ENCODE measurements around the gene LOX.
A peak's percentile ranks its signal among the peaks of the same experiment; 100 is the strongest.

Gene LOX

GRCh38 chr5:122078116-122079110 lies at the start of gene LOX:
Gene LOX, minus strand, starts transcription at chr5:122078259. Its CDS starts 274 bp downstream, at chr5:122077985.
- FAIRE-seq, result no peak

GRCh38 chr5:122126756-122127321 lies 48.8 kb upstream of the LOX start:
- FAIRE-seq, result no peak

- peak; percentile 90 for FAIRE-seq
Measured at GRCh38 chr5:122126177-122126755, 48.2 kb upstream of the LOX start.

GRCh38 chr5:122124766-122125165 lies 46.7 kb upstream of the LOX start:
- no peak for FAIRE-seq

GRCh38 chr5:122121479-122122465 lies 43.7 kb upstream of the LOX start:
- no peak for FAIRE-seq

GRCh38 chr5:122120957-122121356 lies 42.9 kb upstream of the LOX start:
- FAIRE-seq, result no peak

GRCh38 chr5:122120493-122120892 lies 42.4 kb upstream of the LOX start:
- no peak for FAIRE-seq

- no peak for FAIRE-seq
Measured at GRCh38 chr5:122119205-122119604, 41.1 kb upstream of the LOX start.

GRCh38 chr5:122118356-122118948 lies 40.4 kb upstream of the LOX start:
- no peak for FAIRE-seq

GRCh38 chr5:122114501-122114900 lies 36.4 kb upstream of the LOX start:
- peak; percentile 76 for FAIRE-seq

GRCh38 chr5:122112733-122113558 lies 34.9 kb upstream of the LOX start:
- no peak for FAIRE-seq

GRCh38 chr5:122112063-122112462 lies 34.0 kb upstream of the LOX start:
- FAIRE-seq, result no peak

GRCh38 chr5:122111460-122111859 lies 33.4 kb upstream of the LOX start:
- FAIRE-seq, result no peak

- no peak for FAIRE-seq
Measured at GRCh38 chr5:122110987-122111386, 32.9 kb upstream of the LOX start.

- no peak for FAIRE-seq
Measured at GRCh38 chr5:122107016-122107415, 29.0 kb upstream of the LOX start.

GRCh38 chr5:122105909-122106308 lies 27.9 kb upstream of the LOX start:
- FAIRE-seq, result no peak

GRCh38 chr5:122102825-122103224 lies 24.8 kb upstream of the LOX start:
- no peak for FAIRE-seq

GRCh38 chr5:122101636-122102285 lies 23.7 kb upstream of the LOX start:
- FAIRE-seq, result peak; percentile 85

- FAIRE-seq, result no peak
Measured at GRCh38 chr5:122099060-122099790, 21.2 kb upstream of the LOX start.

GRCh38 chr5:122097391-122097790 lies 19.3 kb upstream of the LOX start:
- FAIRE-seq, result no peak

Measured in endometrium (tissue), 2 donors.